CD4-positive, CD25-positive, alpha-beta regulatory T cell (primary cell): ENCODE data around the gene POLR3K. TPM values are rescaled to one million over a fixed set of nuclear protein-coding genes. Genes with fewer than 3 reads are reported as not detected.
"Not testable (repeated sequence)": the region's sequence is repeated elsewhere in the genome, so short reads cannot be mapped to it uniquely, and the experiment has no call there.

Experiments used
- ATAC-seq, 2 donors: fragments of 150-1000 bp; cut with Tn5 transposase; one replicate each; pipeline ENCODE4 v1.10.0; 2021; ENCODE audit warnings: low read depth in 2 of 2, moderate number of reproducible peaks in 2 of 2, moderate library complexity in 1 of 2
- DNase-seq, 3 donors: peaks; one replicate each; pipeline versions ENCODE4 v3.0.0 to v3.0.0-alpha.2; 2012 to 2022; ENCODE audit warnings: mixed read lengths in 1 of 3
- H3K27ac ChIP-seq: one replicate; pipeline ENCODE4 v1.7.0; 2013; ENCODE audit warnings: mild to moderate bottlenecking, low read length; ENCODE audit not compliant: insufficient read depth, poor library complexity, severe bottlenecking
- H3K27me3 ChIP-seq: one replicate; pipeline ENCODE4 v1.7.0; 2013; ENCODE audit warnings: low read length; ENCODE audit not compliant: control insufficient read depth, insufficient read depth
- H3K36me3 ChIP-seq: one replicate; pipeline ENCODE4 v1.7.0; 2013; ENCODE audit warnings: mild to moderate bottlenecking, low read length, moderate library complexity; ENCODE audit not compliant: control insufficient read depth, insufficient read depth
- H3K4me1 ChIP-seq: 2 replicates; pipeline ENCODE4 v1.7.0; 2013; ENCODE audit warnings: mild to moderate bottlenecking, low read length; ENCODE audit not compliant: insufficient read depth, control insufficient read depth, poor library complexity, severe bottlenecking
- H3K4me3 ChIP-seq: one replicate; pipeline ENCODE4 v1.7.0; 2013; ENCODE audit warnings: low read depth, mild to moderate bottlenecking, low read length, moderate library complexity
- H3K9me3 ChIP-seq, 2 experiments: 1 replicate in 1 of 2; 2 replicates in 1 of 2; pipeline ENCODE4 v1.7.0; 2013; ENCODE audit warnings: low read length in 2 of 2, mild to moderate bottlenecking in 1 of 2, moderate library complexity in 1 of 2; ENCODE audit not compliant: control insufficient read depth in 2 of 2
- H3K27ac Mint-ChIP-seq, 3 donors: one replicate each; pipeline ENCODE4 v1.8.0; 2020 to 2022; ENCODE audit warnings: mild to moderate bottlenecking in 3 of 3, mixed read lengths in 3 of 3, moderate library complexity in 2 of 3
- H3K27me3 Mint-ChIP-seq: one replicate; pipeline ENCODE4 v1.8.0; 2022; ENCODE audit warnings: mild to moderate bottlenecking, mixed read lengths
- H3K36me3 Mint-ChIP-seq: one replicate; pipeline ENCODE4 v1.8.0; 2020; ENCODE audit warnings: mixed read lengths
- H3K4me1 Mint-ChIP-seq, 4 donors: one replicate each; pipeline ENCODE4 v1.8.0; 2020 to 2022; ENCODE audit warnings: mixed read lengths in 4 of 4, mild to moderate bottlenecking in 1 of 4
- H3K4me3 Mint-ChIP-seq, 4 donors: one replicate each; pipeline ENCODE4 v1.8.0; 2020 to 2022; ENCODE audit warnings: mild to moderate bottlenecking in 4 of 4, mixed read lengths in 4 of 4, moderate library complexity in 3 of 4
- H3K9me3 Mint-ChIP-seq, 7 donors: one replicate each; pipeline ENCODE4 v1.8.0; 2020 to 2022; ENCODE audit warnings: mixed read lengths in 7 of 7, mild to moderate bottlenecking in 3 of 7, moderate library complexity in 2 of 7
- polyA plus RNA-seq, 4 donors: library from polyadenylated mRNA; unstranded; fragments of 300-500 nt; fragmentation: Illumina TruSeq; gene quantifications; one replicate each; pipeline ENCODE4 v1.2.3, GENCODE V29; 2021
- total RNA-seq: library from RNA; stranded (reverse); gene quantifications from one replicate; pipeline ENCODE4 v1.2.3, GENCODE V29; 2022

POLR3K gene
- total and polyA plus RNA-seq, 5 donors from 2014 or later, result 12.7 to 50.4 (median 47.3) TPM

GRCh38 chr16:41439-42068, 11.9 kb downstream of the POLR3K start:
- Mint-ChIP-seq H3K27me3 (no peaks in the 10 kb centered on the region), H3K4me1 (peaks cover 14 to 46% (median 37%) of the 10 kb centered on the region in 4 donors), H3K36me3 (peaks cover 34% of the 10 kb centered on the region), H3K27ac (peak overlapping the region; percentile 52 to 56 (median 52)), H3K9me3 (no peaks in the 10 kb centered on the region), H3K4me3 (no peak overlapping the region)
- Histone ChIP-seq H3K9me3 (no peaks in the 10 kb centered on the region), H3K36me3 (peaks cover 38% of the 10 kb centered on the region), H3K4me1 (peaks cover 19% of the 10 kb centered on the region), H3K27me3 (no peaks in the 10 kb centered on the region), H3K4me3 (no peak overlapping the region), H3K27ac (no peak overlapping the region)
- ATAC-seq, result no peak
- no peak for DNase-seq

- Histone ChIP-seq H3K4me1 (peaks cover 19% of the 10 kb centered on the region), H3K27me3 (no peaks in the 10 kb centered on the region), H3K9me3 (no peaks in the 10 kb centered on the region), H3K4me3 (no peak overlapping the region), H3K36me3 (peaks cover 16% of the 10 kb centered on the region), H3K27ac (peak overlapping the region; percentile 60)
- ATAC-seq, result peak; percentile 93 to 97
- Mint-ChIP-seq H3K36me3 (peaks cover 26% of the 10 kb centered on the region), H3K27ac (peak overlapping the region; percentile 44 to 92 (median 78)), H3K9me3 (no peaks in the 10 kb centered on the region), H3K27me3 (no peaks in the 10 kb centered on the region), H3K4me3 (peak overlapping the region; percentile 17 to 82 (median 46)), H3K4me1 (peaks cover 14 to 55% (median 40%) of the 10 kb centered on the region in 4 donors)
- DNase-seq, result peak; percentile 37 to 93 (median 58)
Observed at GRCh38 chr16:38941-39892, 14.2 kb downstream of the POLR3K start.

DNA sequence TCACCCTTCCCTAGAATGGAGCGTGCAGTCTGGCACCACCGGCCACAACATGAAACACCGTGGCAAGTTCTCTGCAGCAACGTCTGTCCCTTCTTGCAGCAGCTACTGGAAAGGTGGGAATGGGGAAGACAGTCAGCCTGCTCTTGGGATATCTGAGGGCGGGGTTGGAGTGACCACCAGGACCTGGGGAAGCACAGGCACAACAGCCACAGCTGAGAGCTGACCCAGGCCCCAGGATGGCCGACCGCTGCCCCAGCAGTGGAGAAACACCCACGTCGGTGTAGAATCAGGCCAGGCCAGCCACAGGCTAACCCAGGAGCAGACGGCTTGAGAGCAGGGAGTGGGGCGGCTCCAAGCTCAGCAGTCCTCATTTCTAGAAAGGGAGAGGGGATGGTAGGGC, 15.2 kb downstream of the POLR3K start:
- H3K27me3 Mint-ChIP-seq, DNase-seq, H3K9me3 ChIP-seq, H3K4me3 Mint-ChIP-seq, H3K36me3 ChIP-seq, ATAC-seq, H3K27ac ChIP-seq, H3K4me3 ChIP-seq, H3K9me3 Mint-ChIP-seq, H3K27me3 ChIP-seq: not testable (repeated sequence)
- peak overlapping the region; percentile 44 to 92 (median 78) for H3K27ac Mint-ChIP-seq
- H3K4me1 Mint-ChIP-seq, result peaks cover 14 to 54% (median 35%) of the 10 kb centered on the region in 4 donors
- peaks cover 19% of the 10 kb centered on the region for H3K4me1 ChIP-seq
- peaks cover 19% of the 10 kb centered on the region for H3K36me3 Mint-ChIP-seq

GRCh38 chr16:37511-37910, 15.9 kb downstream of the POLR3K start:
- Histone ChIP-seq H3K27ac (no peak overlapping the region), H3K27me3 (no peaks in the 10 kb centered on the region), H3K4me3 (no peak overlapping the region), H3K4me1 (peaks cover 19% of the 10 kb centered on the region), H3K36me3 (peaks cover 7% of the 10 kb centered on the region), H3K9me3 (no peaks in the 10 kb centered on the region)
- peaks cover 12% of the 10 kb centered on the region for H3K36me3 Mint-ChIP-seq
- H3K4me3 Mint-ChIP-seq, result no peak overlapping the region
- no peaks in the 10 kb centered on the region for H3K9me3 Mint-ChIP-seq
- H3K27me3 Mint-ChIP-seq, result no peaks in the 10 kb centered on the region
- ATAC-seq, result no peak
- peak overlapping the region; percentile 76 to 92 (median 78) for H3K27ac Mint-ChIP-seq
- peak in 1 of 3 donors; percentile 59 for DNase-seq
- peaks cover 7 to 47% (median 30%) of the 10 kb centered on the region in 4 donors for H3K4me1 Mint-ChIP-seq

DNA sequence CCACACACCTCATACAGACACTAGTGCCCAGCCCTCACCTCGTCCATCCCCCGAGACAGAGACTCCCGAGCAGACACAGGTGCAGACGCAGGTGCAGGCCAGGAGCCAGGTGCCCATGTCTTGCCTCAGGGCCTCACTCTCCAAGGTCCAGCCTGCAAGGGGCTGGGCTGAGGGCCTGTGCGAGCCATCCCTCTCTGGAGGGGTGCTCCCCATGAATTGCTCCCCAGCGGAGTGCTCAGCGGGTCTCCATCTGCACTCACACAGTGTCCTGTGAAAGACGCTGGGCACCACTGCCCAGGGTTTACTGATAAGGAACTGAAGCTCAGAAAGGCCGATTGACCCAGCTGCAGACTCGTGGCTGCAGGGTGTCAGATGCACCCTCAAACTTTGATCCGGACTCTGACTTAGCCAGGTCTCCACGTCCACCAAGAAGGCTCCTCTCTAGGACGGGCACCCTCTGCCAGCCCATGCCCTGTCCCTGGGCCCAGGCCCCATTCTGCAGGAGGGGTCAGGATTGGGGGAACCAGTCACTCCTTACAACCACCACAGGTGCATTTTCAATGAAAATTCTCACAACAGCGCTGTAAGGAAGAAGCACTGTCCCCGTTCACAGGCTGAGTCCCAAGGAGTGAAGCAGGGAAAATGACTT, 16.9 kb downstream of the POLR3K start:
- H3K4me3 Mint-ChIP-seq, result no peak overlapping the region
- H3K36me3 Mint-ChIP-seq, result peaks cover 4% of the 10 kb centered on the region
- Histone ChIP-seq H3K27ac (no peak overlapping the region), H3K4me3 (no peak overlapping the region), H3K36me3 (no peaks in the 10 kb centered on the region), H3K4me1 (peaks cover 19% of the 10 kb centered on the region), H3K9me3 (no peaks in the 10 kb centered on the region), H3K27me3 (no peaks in the 10 kb centered on the region)
- peak overlapping the region; percentile 62 to 67 (median 64) for H3K27ac Mint-ChIP-seq
- H3K4me1 Mint-ChIP-seq, result peaks cover 0 to 40% (median 22%) of the 10 kb centered on the region in 4 donors
- H3K27me3 Mint-ChIP-seq, result no peaks in the 10 kb centered on the region
- no peaks in the 10 kb centered on the region for H3K9me3 Mint-ChIP-seq
- no peak for DNase-seq
- no peak for ATAC-seq

GRCh38 chr16:35678-36305, 17.6 kb downstream of the POLR3K start:
- no peaks in the 10 kb centered on the region for H3K9me3 ChIP-seq
- H3K27ac Mint-ChIP-seq, result peak overlapping the region in 2 of 3 donors; percentile 62 to 67
- peaks cover 0 to 40% (median 22%) of the 10 kb centered on the region in 4 donors for H3K4me1 Mint-ChIP-seq
- no peaks in the 10 kb centered on the region for H3K27me3 Mint-ChIP-seq
- no peaks in the 10 kb centered on the region for H3K36me3 ChIP-seq
- no peak overlapping the region for H3K4me3 Mint-ChIP-seq
- peaks cover 4% of the 10 kb centered on the region for H3K36me3 Mint-ChIP-seq
- no peaks in the 10 kb centered on the region for H3K27me3 ChIP-seq
- DNase-seq (no peak), ATAC-seq (no peak)
- no peak overlapping the region for H3K27ac ChIP-seq
- peaks cover 19% of the 10 kb centered on the region for H3K4me1 ChIP-seq
- no peak overlapping the region for H3K4me3 ChIP-seq
- H3K9me3 Mint-ChIP-seq, result no peaks in the 10 kb centered on the region

DNA sequence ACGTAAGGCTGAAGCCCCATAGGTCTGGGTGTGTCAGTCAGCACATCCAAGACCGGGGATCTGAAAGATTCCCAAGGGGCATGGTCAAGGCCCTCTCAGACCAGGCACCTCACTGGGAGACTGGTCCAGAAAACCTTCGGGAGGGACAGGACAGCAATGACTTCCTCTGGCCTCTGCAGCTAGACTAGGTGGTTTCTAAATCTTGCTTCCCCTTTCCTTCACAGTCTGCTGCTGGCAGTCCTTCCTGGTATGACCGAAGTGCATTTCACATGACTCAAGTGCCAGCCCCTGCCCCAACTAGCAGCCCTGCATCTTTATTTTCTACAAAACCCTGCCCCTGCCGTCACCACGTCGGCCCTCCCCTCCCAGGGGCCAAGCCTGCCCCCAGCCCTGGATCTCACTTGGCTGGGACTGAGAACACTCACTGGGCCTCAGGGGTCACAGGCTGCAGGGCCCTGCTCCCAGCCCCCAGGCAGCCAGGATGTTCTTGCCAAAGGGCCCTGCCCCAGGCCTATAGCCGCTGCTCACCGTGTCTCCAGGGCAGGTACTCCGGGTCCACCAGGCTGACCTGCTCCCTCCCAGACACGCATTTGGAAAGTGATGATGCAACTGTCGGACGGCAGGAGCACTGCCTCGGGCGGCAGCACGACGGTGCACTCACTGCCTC, 18.3 kb downstream of the POLR3K start:
- Mint-ChIP-seq H3K27ac (peak overlapping the region in 2 of 3 donors; percentile 11 to 20), H3K4me3 (no peak overlapping the region), H3K36me3 (peaks cover 4% of the 10 kb centered on the region), H3K9me3 (no peaks in the 10 kb centered on the region), H3K27me3 (no peaks in the 10 kb centered on the region), H3K4me1 (peaks cover 0 to 39% (median 22%) of the 10 kb centered on the region in 4 donors)
- no peak overlapping the region for H3K27ac ChIP-seq
- no peaks in the 10 kb centered on the region for H3K27me3 ChIP-seq
- DNase-seq (no peak), ATAC-seq (no peak)
- H3K4me1 ChIP-seq, result peaks cover 19% of the 10 kb centered on the region
- no peaks in the 10 kb centered on the region for H3K36me3 ChIP-seq
- H3K4me3 ChIP-seq, result no peak overlapping the region
- no peaks in the 10 kb centered on the region for H3K9me3 ChIP-seq
